Measurements from ENCODE around the gene SLC19A2. TPM values are rescaled to one million over a fixed set of nuclear protein-coding genes. Genes with fewer than 3 reads are reported as not detected.

Gene SLC19A2
- total RNA-seq, 1 donor from 2014 or later = 14.1 TPM

GRCh38 chr1:169452921-169453320 is 32.8 kb downstream of the SLC19A2 start:
- Histone ChIP-seq H3K9ac (ENCODE audit: low read length) (no peak overlapping the region), H3K4me2 (ENCODE audit: low read length) (no peak overlapping the region), H2AFZ (ENCODE audit: low read depth, low read length) (no peak overlapping the region), H3K36me3 (ENCODE audit: insufficient read depth, low read length) (no peaks in the 10 kb centered on the region), H3K9me3 (ENCODE audit: insufficient read depth, low read depth, low read length) (no peaks in the 10 kb centered on the region), H4K20me1 (ENCODE audit: insufficient read depth, low read length) (no peaks in the 10 kb centered on the region), H3K4me3 (ENCODE audit: insufficient read depth, low read depth, low read length) (no peak overlapping the region), H3K27ac (ENCODE audit: low read depth, low read length) (no peak overlapping the region), H3K4me1 (ENCODE audit: insufficient read depth, low read length) (no peaks in the 10 kb centered on the region), H3K79me2 (ENCODE audit: insufficient read depth, low read length) (no peaks in the 10 kb centered on the region), H3K27me3 (ENCODE audit: insufficient read depth, low read length) (no peaks in the 10 kb centered on the region)
- FAIRE-seq (no peak), DNase-seq (ENCODE audit: low read depth) (no peak)
- TF ChIP-seq EZH2 (IDR thresholded peaks at IDR 0.05; ENCODE audit: insufficient read depth, low read length) (no peak), CTCF (IDR thresholded peaks at IDR 0.05; ENCODE audit: insufficient read depth, low read depth, low read length) (no peak)
- no peaks in the 10 kb centered on the region for H3K36me3 Mint-ChIP-seq (ENCODE audit: low read depth, unreplicated experiment)
- H3K9me3 Mint-ChIP-seq (ENCODE audit: unreplicated experiment) = peaks cover 6% of the 10 kb centered on the region
- H3K27ac Mint-ChIP-seq (ENCODE audit: unreplicated experiment) = no peak overlapping the region
- no peaks in the 10 kb centered on the region for H3K27me3 Mint-ChIP-seq (ENCODE audit: low read depth, unreplicated experiment)
- no peaks in the 10 kb centered on the region for H3K4me1 Mint-ChIP-seq (ENCODE audit: low read depth, unreplicated experiment)
- no peak overlapping the region for H3K4me3 Mint-ChIP-seq (ENCODE audit: unreplicated experiment)

- no peak overlapping the region for H3K9ac ChIP-seq (ENCODE audit: low read length)
- Mint-ChIP-seq H3K9me3 (ENCODE audit: unreplicated experiment) (peaks cover 2% of the 10 kb centered on the region), H3K36me3 (ENCODE audit: low read depth, unreplicated experiment) (no peaks in the 10 kb centered on the region), H3K4me1 (ENCODE audit: low read depth, unreplicated experiment) (no peaks in the 10 kb centered on the region), H3K27me3 (ENCODE audit: low read depth, unreplicated experiment) (no peaks in the 10 kb centered on the region), H3K27ac (ENCODE audit: unreplicated experiment) (no peak overlapping the region), H3K4me3 (ENCODE audit: unreplicated experiment) (no peak overlapping the region)
- no peak for DNase-seq (ENCODE audit: low read depth)
- no peak overlapping the region for H3K27ac ChIP-seq (ENCODE audit: low read depth, low read length)
- no peak overlapping the region for H3K4me2 ChIP-seq (ENCODE audit: low read length)
- H2AFZ ChIP-seq (ENCODE audit: low read depth, low read length) = no peak overlapping the region
- no peaks in the 10 kb centered on the region for H3K36me3 ChIP-seq (ENCODE audit: insufficient read depth, low read length)
- no peaks in the 10 kb centered on the region for H3K79me2 ChIP-seq (ENCODE audit: insufficient read depth, low read length)
- TF ChIP-seq CTCF (IDR thresholded peaks at IDR 0.05; ENCODE audit: insufficient read depth, low read depth, low read length) = no peak
- no peaks in the 10 kb centered on the region for H3K27me3 ChIP-seq (ENCODE audit: insufficient read depth, low read length)
- H4K20me1 ChIP-seq (ENCODE audit: insufficient read depth, low read length) = no peaks in the 10 kb centered on the region
- no peak overlapping the region for H3K4me3 ChIP-seq (ENCODE audit: insufficient read depth, low read depth, low read length)
- FAIRE-seq = no peak
- H3K4me1 ChIP-seq (ENCODE audit: insufficient read depth, low read length) = no peaks in the 10 kb centered on the region
- no peaks in the 10 kb centered on the region for H3K9me3 ChIP-seq (ENCODE audit: insufficient read depth, low read depth, low read length)
These were observed 34.4 kb downstream of the SLC19A2 start for GRCh38 chr1:169451218-169451824.

GRCh38 chr1:169443923-169444322 is 41.8 kb downstream of the SLC19A2 start:
- H3K79me2 ChIP-seq (ENCODE audit: insufficient read depth, low read length) = no peaks in the 10 kb centered on the region
- H3K4me2 ChIP-seq (ENCODE audit: low read length) = no peak overlapping the region
- no peaks in the 10 kb centered on the region for H4K20me1 ChIP-seq (ENCODE audit: insufficient read depth, low read length)
- Mint-ChIP-seq H3K4me3 (ENCODE audit: unreplicated experiment) (no peak overlapping the region), H3K36me3 (ENCODE audit: low read depth, unreplicated experiment) (peaks cover 6% of the 10 kb centered on the region), H3K27ac (ENCODE audit: unreplicated experiment) (no peak overlapping the region), H3K27me3 (ENCODE audit: low read depth, unreplicated experiment) (peaks cover 7% of the 10 kb centered on the region), H3K4me1 (ENCODE audit: low read depth, unreplicated experiment) (no peaks in the 10 kb centered on the region), H3K9me3 (ENCODE audit: unreplicated experiment) (peaks cover 2% of the 10 kb centered on the region)
- H3K27ac ChIP-seq (ENCODE audit: low read depth, low read length) = no peak overlapping the region
- no peak overlapping the region for H2AFZ ChIP-seq (ENCODE audit: low read depth, low read length)
- H3K27me3 ChIP-seq (ENCODE audit: insufficient read depth, low read length) = no peaks in the 10 kb centered on the region
- H3K9ac ChIP-seq (ENCODE audit: low read length) = no peak overlapping the region
- TF ChIP-seq EZH2 (IDR thresholded peaks at IDR 0.05; ENCODE audit: insufficient read depth, low read length) = no peak
- no peak for TF ChIP-seq CTCF (IDR thresholded peaks at IDR 0.05; ENCODE audit: insufficient read depth, low read depth, low read length)
- H3K9me3 ChIP-seq (ENCODE audit: insufficient read depth, low read depth, low read length) = no peaks in the 10 kb centered on the region
- no peak overlapping the region for H3K4me3 ChIP-seq (ENCODE audit: insufficient read depth, low read depth, low read length)
- DNase-seq (ENCODE audit: low read depth) (no peak), FAIRE-seq (no peak)
- no peaks in the 10 kb centered on the region for H3K4me1 ChIP-seq (ENCODE audit: insufficient read depth, low read length)
- H3K36me3 ChIP-seq (ENCODE audit: insufficient read depth, low read length) = no peaks in the 10 kb centered on the region

Data from astrocyte (in vitro differentiated cells and primary cell).